Breast epithelium (tissue), 4 donors: ENCODE results near the gene SYNE2. TPM values are rescaled to one million over a fixed set of nuclear protein-coding genes. Genes with fewer than 3 reads are reported as not detected.

Source experiments
- DNase-seq, 2 donors: peaks; one replicate each; pipeline ENCODE4 v3.0.0-alpha.2; 2019; ENCODE audit warnings: low spot score in 2 of 2
- H3K27ac ChIP-seq, 2 donors: fragments of 200-600 bp; sonication (generic) in 1 of 2; one replicate each; pipeline ENCODE4 v1.5.1; 2016 to 2019; ENCODE audit warnings: mild to moderate bottlenecking in 1 of 2
- H3K27me3 ChIP-seq, 2 donors: fragments of 200-600 bp; sonication (generic) in 1 of 2; one replicate each; pipeline versions ENCODE4 v1.5.1 to v1.6.0; 2017 to 2019; ENCODE audit warnings: control low read depth in 1 of 2, mild to moderate bottlenecking in 1 of 2
- H3K36me3 ChIP-seq: fragments of 200-600 bp; one replicate; pipeline ENCODE4 v1.5.1; 2019
- H3K4me1 ChIP-seq, 2 donors: fragments of 200-600 bp; sonication (generic); one replicate each; pipeline ENCODE4 v1.5.1; 2016 to 2019; ENCODE audit warnings: control low read depth in 1 of 2
- H3K4me3 ChIP-seq, 3 donors: fragments of 200-600 bp; sonication (generic); 1 replicate in 2 of 3; 2 replicates in 1 of 3; pipeline ENCODE4 v1.5.1; 2016 to 2019; ENCODE audit warnings: mild to moderate bottlenecking in 3 of 3, moderate library complexity in 2 of 3
- H3K9me3 ChIP-seq, 2 donors: fragments of 200-600 bp; sonication (generic) in 1 of 2; one replicate each; pipeline ENCODE4 v1.5.1; 2016 to 2019; ENCODE audit warnings: control low read depth in 1 of 2
- POLR2A ChIP-seq: fragments of 450-650 bp; IDR thresholded peaks from one replicate; pipeline ENCODE4 v1.6.1; 2016; ENCODE audit warnings: antibody characterized with exemption, mild to moderate bottlenecking, moderate library complexity
- POLR2AphosphoS5 ChIP-seq, 3 donors: sonication (generic); formaldehyde crosslinking; IDR thresholded peaks; one replicate each; pipeline ENCODE4 v1.6.1; 2017; ENCODE audit warnings: antibody characterized with exemption in 3 of 3
- intact Hi-C: fragments of 100-400 bp; cut with DNase I; formaldehyde crosslinking; loops from one replicate; pipeline ENCODE4 v1.15.1; 2023; ENCODE audit warnings: low total_unique reads
- total RNA-seq, 3 donors: library from RNA; depleted of rRNA; stranded (reverse); fragments of >200 nt; gene quantifications; one replicate each; pipeline ENCODE4 v1.1.0, GENCODE V29; 2016
- TF ChIP-seq, protein P1 (sequence below), 3 donors: fragments of 450-650 bp; IDR thresholded peaks; one replicate each; pipeline ENCODE4 v1.5.1; 2016 to 2017; ENCODE audit warnings: antibody characterized with exemption in 3 of 3, mild to moderate bottlenecking in 3 of 3, moderate library complexity in 3 of 3

The SYNE2 gene
- total RNA-seq, 3 donors from 2014 or later, result 81.4 to 308 (median 303) TPM

DNA sequence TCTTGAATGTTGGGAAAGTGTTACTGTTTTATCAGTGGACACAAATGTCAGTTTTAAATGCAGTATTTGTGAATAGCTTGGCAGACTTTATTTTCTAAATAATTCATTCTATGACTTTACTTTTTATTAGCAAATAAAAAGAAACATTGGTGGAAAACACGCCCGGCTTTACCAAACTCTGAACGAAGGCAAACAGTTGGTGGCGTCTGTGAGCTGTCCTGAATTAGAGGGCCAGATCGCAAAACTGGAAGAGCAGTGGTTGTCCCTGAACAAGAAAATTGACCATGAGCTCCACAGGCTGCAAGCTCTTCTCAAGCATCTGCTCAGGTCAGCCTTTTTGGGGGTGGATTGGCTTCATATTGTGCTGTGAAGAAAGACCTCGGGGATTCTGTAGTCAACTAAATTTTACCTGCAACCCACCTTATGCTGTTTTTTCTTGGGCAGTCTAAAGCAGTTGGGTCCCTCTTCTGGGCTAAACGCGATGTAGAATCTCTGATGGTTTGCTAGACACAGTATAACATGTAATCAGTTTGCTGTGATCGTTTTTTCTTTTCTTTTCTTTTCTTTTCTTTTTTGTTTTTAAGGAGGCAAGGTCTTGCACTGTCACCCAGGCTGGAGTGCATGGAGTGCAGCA is 285.0 kb downstream of the SYNE2 start:
- H3K27me3 ChIP-seq, result no peaks in the 10 kb centered on the region
- no peaks in the 10 kb centered on the region for H3K4me1 ChIP-seq
- no peak overlapping the region for H3K27ac ChIP-seq
- no peak overlapping the region for H3K4me3 ChIP-seq
- DNase-seq, result no peak
- TF ChIP-seq POLR2AphosphoS5 (IDR thresholded peaks at IDR 0.05) (no peak), POLR2A (no peak)
- TF ChIP-seq, protein P1, sequence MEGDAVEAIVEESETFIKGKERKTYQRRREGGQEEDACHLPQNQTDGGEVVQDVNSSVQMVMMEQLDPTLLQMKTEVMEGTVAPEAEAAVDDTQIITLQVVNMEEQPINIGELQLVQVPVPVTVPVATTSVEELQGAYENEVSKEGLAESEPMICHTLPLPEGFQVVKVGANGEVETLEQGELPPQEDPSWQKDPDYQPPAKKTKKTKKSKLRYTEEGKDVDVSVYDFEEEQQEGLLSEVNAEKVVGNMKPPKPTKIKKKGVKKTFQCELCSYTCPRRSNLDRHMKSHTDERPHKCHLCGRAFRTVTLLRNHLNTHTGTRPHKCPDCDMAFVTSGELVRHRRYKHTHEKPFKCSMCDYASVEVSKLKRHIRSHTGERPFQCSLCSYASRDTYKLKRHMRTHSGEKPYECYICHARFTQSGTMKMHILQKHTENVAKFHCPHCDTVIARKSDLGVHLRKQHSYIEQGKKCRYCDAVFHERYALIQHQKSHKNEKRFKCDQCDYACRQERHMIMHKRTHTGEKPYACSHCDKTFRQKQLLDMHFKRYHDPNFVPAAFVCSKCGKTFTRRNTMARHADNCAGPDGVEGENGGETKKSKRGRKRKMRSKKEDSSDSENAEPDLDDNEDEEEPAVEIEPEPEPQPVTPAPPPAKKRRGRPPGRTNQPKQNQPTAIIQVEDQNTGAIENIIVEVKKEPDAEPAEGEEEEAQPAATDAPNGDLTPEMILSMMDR (IDR thresholded peaks at IDR 0.05), result no peak
- H3K36me3 ChIP-seq, result peaks cover 11% of the 10 kb centered on the region
- no peaks in the 10 kb centered on the region for H3K9me3 ChIP-seq
- intact Hi-C loops, result no loop called here

DNA sequence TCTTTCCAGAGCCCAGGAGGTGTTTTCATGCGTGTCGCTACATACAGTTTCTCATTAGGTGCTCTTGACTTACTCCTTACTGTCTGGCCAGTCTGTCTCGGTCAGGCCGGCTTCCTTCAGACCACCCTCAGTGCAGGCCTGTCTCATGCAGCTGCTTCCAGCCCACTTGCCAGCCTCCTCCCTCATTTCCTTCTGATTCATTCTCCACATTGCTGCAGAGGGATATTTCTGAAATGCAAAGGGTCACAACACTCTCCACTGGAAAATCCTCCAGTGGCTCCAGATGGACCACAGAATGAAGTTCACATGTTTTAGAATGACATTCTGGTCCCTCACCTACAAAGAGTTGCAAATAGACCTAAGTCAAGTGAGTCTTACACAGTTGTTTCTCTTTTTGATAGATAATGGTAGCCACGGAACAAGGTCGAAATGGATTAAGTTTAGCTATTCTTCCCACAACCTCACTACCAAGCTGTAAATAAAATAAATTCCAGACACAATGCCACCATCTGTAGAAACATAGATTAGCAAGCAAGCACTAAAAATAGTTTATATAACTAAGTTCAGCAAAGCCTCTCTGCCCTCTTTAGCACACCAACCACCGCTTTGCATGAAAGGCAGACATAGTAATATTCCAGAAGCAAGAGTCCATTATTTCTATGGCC is 294.5 kb downstream of the SYNE2 start:
- intact Hi-C loops, result no loop called here
- DNase-seq, result no peak
- TF ChIP-seq POLR2A (no peak), POLR2AphosphoS5 (IDR thresholded peaks at IDR 0.05) (no peak)
- TF ChIP-seq, protein P1 (IDR thresholded peaks at IDR 0.05), result no peak
- no peaks in the 10 kb centered on the region for H3K9me3 ChIP-seq
- peaks cover 2% of the 10 kb centered on the region for H3K36me3 ChIP-seq
- H3K4me1 ChIP-seq, result no peaks in the 10 kb centered on the region
- no peaks in the 10 kb centered on the region for H3K27me3 ChIP-seq
- no peak overlapping the region for H3K4me3 ChIP-seq
- H3K27ac ChIP-seq, result no peak overlapping the region

DNA sequence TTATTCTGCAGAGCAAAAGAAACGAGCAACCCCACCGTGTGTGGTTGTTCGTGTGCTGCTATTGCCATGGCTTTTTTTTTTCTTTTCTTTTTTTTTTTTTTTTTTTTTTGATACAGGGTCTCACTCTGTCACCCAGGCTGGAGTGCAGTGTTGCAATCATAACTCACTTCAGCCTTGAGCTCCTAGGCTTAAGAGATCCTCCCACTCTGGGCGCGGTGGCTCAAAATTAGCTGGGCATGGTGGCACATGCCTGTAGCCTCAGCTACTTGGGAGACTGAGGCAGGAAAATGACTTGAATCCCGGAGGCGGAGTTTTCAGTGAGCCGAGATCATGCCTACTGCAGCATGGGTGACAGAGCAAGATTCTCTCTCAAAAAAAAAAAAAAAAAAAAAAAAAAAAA is 297.1 kb downstream of the SYNE2 start:
- intact Hi-C loops, result no loop called here
- Histone ChIP-seq H3K27me3 (no peaks in the 10 kb centered on the region), H3K27ac (no peak overlapping the region), H3K9me3 (no peaks in the 10 kb centered on the region), H3K4me1 (no peaks in the 10 kb centered on the region), H3K4me3 (no peak overlapping the region), H3K36me3 (peaks cover 11% of the 10 kb centered on the region)
- no peak for DNase-seq
- TF ChIP-seq POLR2A (no peak), POLR2AphosphoS5 (IDR thresholded peaks at IDR 0.05) (no peak)
- TF ChIP-seq, protein P1 (IDR thresholded peaks at IDR 0.05), result no peak

DNA sequence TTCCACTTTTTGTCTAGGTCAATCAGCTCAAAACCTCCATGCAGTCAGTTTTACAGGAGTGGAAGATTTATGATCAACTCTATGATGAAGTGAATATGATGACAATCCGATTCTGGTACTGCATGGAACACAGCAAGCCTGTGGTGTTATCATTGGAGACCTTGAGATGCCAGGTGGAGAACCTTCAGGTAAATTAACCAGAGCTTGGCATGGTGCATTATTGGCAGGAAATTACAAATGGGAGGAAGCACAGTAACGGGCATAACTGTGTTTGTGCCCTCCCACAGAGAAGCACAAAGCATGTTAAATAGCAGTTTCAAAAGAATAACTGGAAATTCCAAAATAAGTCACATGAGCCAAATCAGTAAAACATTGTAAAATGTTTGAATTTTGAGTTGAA is 305.8 kb downstream of the SYNE2 start:
- Histone ChIP-seq H3K4me3 (no peak overlapping the region), H3K4me1 (no peaks in the 10 kb centered on the region), H3K27me3 (no peaks in the 10 kb centered on the region), H3K36me3 (peaks cover 2% of the 10 kb centered on the region), H3K9me3 (no peaks in the 10 kb centered on the region), H3K27ac (no peak overlapping the region)
- no peak for TF ChIP-seq POLR2A
- TF ChIP-seq, protein P1 (IDR thresholded peaks at IDR 0.05), result no peak
- TF ChIP-seq POLR2AphosphoS5 (IDR thresholded peaks at IDR 0.05), result no peak
- intact Hi-C loops, result no loop called here
- DNase-seq, result no peak

DNA sequence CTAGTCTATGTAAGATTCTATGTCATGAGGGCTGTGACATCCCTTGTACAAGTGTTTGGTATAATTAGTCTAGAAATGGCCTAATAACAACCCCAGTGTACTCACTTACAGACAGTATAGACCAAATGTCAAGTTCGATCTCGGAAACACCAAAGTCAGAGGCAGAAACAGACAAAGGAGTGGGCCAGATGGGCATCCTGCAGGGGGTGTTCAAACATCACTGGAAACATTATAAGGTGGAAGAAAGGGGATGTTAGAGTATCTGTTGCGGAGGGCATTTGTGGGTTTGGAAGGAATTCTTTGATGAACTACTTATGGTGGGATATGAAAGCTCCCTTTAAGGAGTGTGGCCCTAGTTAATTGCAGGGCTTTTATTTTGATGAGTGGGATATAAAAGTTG is 306.8 kb downstream of the SYNE2 start:
- no peak for DNase-seq
- no peak overlapping the region for H3K27ac ChIP-seq
- H3K4me3 ChIP-seq, result no peak overlapping the region
- no peaks in the 10 kb centered on the region for H3K4me1 ChIP-seq
- H3K27me3 ChIP-seq, result no peaks in the 10 kb centered on the region
- no peaks in the 10 kb centered on the region for H3K36me3 ChIP-seq
- TF ChIP-seq POLR2AphosphoS5 (IDR thresholded peaks at IDR 0.05) (no peak), POLR2A (no peak)
- TF ChIP-seq, protein P1 (IDR thresholded peaks at IDR 0.05), result no peak
- no peaks in the 10 kb centered on the region for H3K9me3 ChIP-seq
- intact Hi-C loops, result no loop called here
